ENCODE results near the gene ZNF281.

Gene ZNF281

GRCh38 chr1:200409761-200410565, at the start of gene ZNF281:
Gene ZNF281 (minus strand): TSS chr1:200410036. CDS start chr1:200409705, 331 bp downstream.
- peaks cover 41% of the 10 kb centered on the region for H3K36me3 ChIP-seq (ENCODE audit: insufficient read depth, low read length)
- peak; percentile 67 for DNase-seq (ENCODE audit: low read depth, low spot score)
- H3K27ac ChIP-seq = peak within 1 kb of the TSS; percentile 79
- TF ChIP-seq EZH2 (IDR thresholded peaks at IDR 0.05) (no peak), POLR2AphosphoS5 (IDR thresholded peaks at IDR 0.05; ENCODE audit: borderline replicate concordance, low read depth, low read length) (peak; percentile 85)
- H3K9ac ChIP-seq (ENCODE audit: insufficient read length) = peak within 1 kb of the TSS; percentile 92
- no peaks in the 10 kb centered on the region for H3K9me3 ChIP-seq (ENCODE audit: low read depth, low read length)
- peak within 1 kb of the TSS; percentile 95 for H3K4me3 ChIP-seq

GRCh38 chr1:200458780-200459179, 48.9 kb upstream of the ZNF281 start:
- no peak for DNase-seq (ENCODE audit: low read depth, low spot score)
- no peak overlapping the region for H3K9ac ChIP-seq (ENCODE audit: insufficient read length)
- no peaks in the 10 kb centered on the region for H3K9me3 ChIP-seq (ENCODE audit: low read depth, low read length)
- H3K4me3 ChIP-seq = no peak overlapping the region
- no peak overlapping the region for H3K27ac ChIP-seq
- no peaks in the 10 kb centered on the region for H3K36me3 ChIP-seq (ENCODE audit: insufficient read depth, low read length)
- TF ChIP-seq POLR2AphosphoS5 (IDR thresholded peaks at IDR 0.05; ENCODE audit: borderline replicate concordance, low read depth, low read length) (no peak), EZH2 (IDR thresholded peaks at IDR 0.05) (no peak), FOXP2 (optimal IDR thresholded peaks at IDR 0.05; ENCODE audit: control extremely low read depth, extremely low read length, insufficient read depth) (no peak)

- TF ChIP-seq FOXP2 (optimal IDR thresholded peaks at IDR 0.05; ENCODE audit: control extremely low read depth, extremely low read length, insufficient read depth) (no peak), EZH2 (IDR thresholded peaks at IDR 0.05) (no peak), POLR2AphosphoS5 (IDR thresholded peaks at IDR 0.05; ENCODE audit: borderline replicate concordance, low read depth, low read length) (no peak)
- H3K27ac ChIP-seq = no peak overlapping the region
- no peak overlapping the region for H3K9ac ChIP-seq (ENCODE audit: insufficient read length)
- no peaks in the 10 kb centered on the region for H3K9me3 ChIP-seq (ENCODE audit: low read depth, low read length)
- H3K36me3 ChIP-seq (ENCODE audit: insufficient read depth, low read length) = no peaks in the 10 kb centered on the region
- H3K4me3 ChIP-seq = no peak overlapping the region
- DNase-seq (ENCODE audit: low read depth, low spot score) = no peak
Observed at GRCh38 chr1:200457810-200458209, 48.0 kb upstream of the ZNF281 start.

GRCh38 chr1:200454425-200454824, 44.6 kb upstream of the ZNF281 start:
- Histone ChIP-seq H3K36me3 (ENCODE audit: insufficient read depth, low read length) (no peaks in the 10 kb centered on the region), H3K9ac (ENCODE audit: insufficient read length) (no peak overlapping the region), H3K9me3 (ENCODE audit: low read depth, low read length) (no peaks in the 10 kb centered on the region), H3K4me3 (no peak overlapping the region), H3K27ac (no peak overlapping the region)
- no peak for TF ChIP-seq EZH2 (IDR thresholded peaks at IDR 0.05)
- no peak for DNase-seq (ENCODE audit: low read depth, low spot score)

GRCh38 chr1:200453553-200453905, 43.7 kb upstream of the ZNF281 start:
- TF ChIP-seq POLR2AphosphoS5 (IDR thresholded peaks at IDR 0.05; ENCODE audit: borderline replicate concordance, low read depth, low read length) = no peak
- Histone ChIP-seq H3K27ac (no peak overlapping the region), H3K36me3 (ENCODE audit: insufficient read depth, low read length) (no peaks in the 10 kb centered on the region), H3K9me3 (ENCODE audit: low read depth, low read length) (no peaks in the 10 kb centered on the region), H3K9ac (ENCODE audit: insufficient read length) (no peak overlapping the region), H3K4me3 (no peak overlapping the region)
- no peak for DNase-seq (ENCODE audit: low read depth, low spot score)

- Histone ChIP-seq H3K9me3 (ENCODE audit: low read depth, low read length) (no peaks in the 10 kb centered on the region), H3K27ac (no peak overlapping the region), H3K4me3 (no peak overlapping the region), H3K36me3 (ENCODE audit: insufficient read depth, low read length) (no peaks in the 10 kb centered on the region), H3K9ac (ENCODE audit: insufficient read length) (no peak overlapping the region)
- TF ChIP-seq EZH2 (IDR thresholded peaks at IDR 0.05) (no peak), POLR2AphosphoS5 (IDR thresholded peaks at IDR 0.05; ENCODE audit: borderline replicate concordance, low read depth, low read length) (no peak), FOXP2 (optimal IDR thresholded peaks at IDR 0.05; ENCODE audit: control extremely low read depth, extremely low read length, insufficient read depth) (no peak)
- DNase-seq (ENCODE audit: low read depth, low spot score) = no peak
Observed at GRCh38 chr1:200452850-200453552, 43.2 kb upstream of the ZNF281 start.

DNA sequence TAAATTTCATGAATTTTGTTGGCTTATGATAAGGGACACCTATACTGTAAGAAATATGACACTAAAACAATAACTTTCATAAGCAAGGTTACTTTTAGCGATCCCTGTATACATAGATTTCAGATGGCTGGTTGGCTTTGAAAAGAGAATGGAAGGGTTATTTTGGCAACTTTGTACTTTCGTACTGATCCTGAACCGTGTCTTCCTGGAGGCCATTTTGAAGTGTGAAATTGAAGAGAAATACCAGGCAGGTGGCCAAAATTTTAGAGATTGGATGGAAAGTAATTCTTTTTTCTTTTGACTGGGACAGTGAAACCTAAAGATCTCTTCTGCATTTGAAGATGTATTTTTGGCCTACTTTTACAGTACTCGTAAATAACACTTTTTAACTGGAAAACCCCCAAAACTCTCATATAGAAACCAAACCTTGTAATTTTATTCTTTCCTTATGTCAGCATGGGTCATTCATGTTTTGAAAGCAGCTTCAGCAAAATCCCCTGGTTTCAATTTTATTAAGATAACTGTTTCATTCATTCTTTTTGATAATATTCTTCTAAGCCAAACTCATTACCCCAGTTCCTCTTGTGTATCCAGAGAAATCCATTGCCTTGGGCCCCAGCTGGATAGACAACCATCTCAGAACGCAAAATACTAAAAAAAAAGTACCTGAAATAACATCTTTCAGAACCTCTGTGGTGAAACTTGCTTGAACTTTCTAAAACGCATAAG, 38.4 kb upstream of the ZNF281 start:
- no peak for TF ChIP-seq POLR2AphosphoS5 (IDR thresholded peaks at IDR 0.05; ENCODE audit: borderline replicate concordance, low read depth, low read length)
- no peak for TF ChIP-seq EZH2 (IDR thresholded peaks at IDR 0.05)
- TF ChIP-seq FOXP2 (optimal IDR thresholded peaks at IDR 0.05; ENCODE audit: control extremely low read depth, extremely low read length, insufficient read depth) = no peak
- H3K9ac ChIP-seq (ENCODE audit: insufficient read length) = no peak overlapping the region
- H3K4me3 ChIP-seq = no peak overlapping the region
- DNase-seq (ENCODE audit: low read depth, low spot score) = no peak
- H3K36me3 ChIP-seq (ENCODE audit: insufficient read depth, low read length) = no peaks in the 10 kb centered on the region
- no peaks in the 10 kb centered on the region for H3K9me3 ChIP-seq (ENCODE audit: low read depth, low read length)
- H3K27ac ChIP-seq = no peak overlapping the region

DNA sequence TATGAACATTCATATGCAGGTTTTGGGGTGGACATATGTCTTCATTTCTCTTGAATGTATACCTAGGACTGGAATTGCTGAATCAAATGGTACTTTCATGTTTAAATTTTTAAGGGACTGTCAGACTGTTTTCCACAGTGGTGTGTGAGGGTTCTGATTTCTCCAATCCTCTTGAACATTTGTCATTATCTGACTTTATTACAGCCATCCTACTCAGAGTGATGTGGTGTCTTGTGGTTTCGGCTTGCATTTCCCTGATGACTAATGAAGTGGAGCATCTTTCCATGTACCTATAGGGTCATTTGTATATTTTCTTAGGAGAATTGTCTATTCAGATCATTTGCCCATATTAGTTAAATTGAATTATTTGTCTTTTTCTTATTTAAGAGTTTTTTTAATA, 35.4 kb upstream of the ZNF281 start:
- H3K9ac ChIP-seq (ENCODE audit: insufficient read length) = no peak overlapping the region
- DNase-seq (ENCODE audit: low read depth, low spot score) = no peak

More for the DNA sequence above, 35.4 kb upstream of the ZNF281 start:
- no peak overlapping the region for H3K27ac ChIP-seq
- TF ChIP-seq FOXP2 (optimal IDR thresholded peaks at IDR 0.05; ENCODE audit: control extremely low read depth, extremely low read length, insufficient read depth) = no peak
- H3K4me3 ChIP-seq = no peak overlapping the region
- H3K9me3 ChIP-seq (ENCODE audit: low read depth, low read length) = no peaks in the 10 kb centered on the region
- no peaks in the 10 kb centered on the region for H3K36me3 ChIP-seq (ENCODE audit: insufficient read depth, low read length)
